ENCODE data around the gene HIBADH. TPM values are rescaled to one million over a fixed set of nuclear protein-coding genes. Genes with fewer than 3 reads are reported as not detected.

HIBADH gene
- total RNA-seq, 1 experiment from 2014 or later = 42.0 TPM

DNA sequence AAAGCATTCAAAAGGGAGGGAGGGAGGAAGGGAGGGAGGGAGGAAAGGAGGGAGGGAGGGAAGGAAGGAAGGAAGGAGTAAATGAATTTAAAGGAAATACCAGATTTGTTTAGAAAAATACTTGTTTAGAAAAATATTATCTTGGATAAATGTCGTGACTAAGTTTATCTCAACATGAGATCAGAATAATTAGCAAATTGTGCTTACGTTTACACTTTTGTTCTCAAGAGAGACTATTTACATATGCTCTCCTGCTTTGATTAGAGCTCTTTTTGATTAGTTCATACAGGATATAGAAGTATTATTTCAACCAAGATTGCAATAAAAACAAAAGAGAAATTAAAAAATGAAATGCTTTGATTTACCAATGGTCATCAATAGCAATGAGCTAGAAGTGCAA is 186.2 kb downstream of the HIBADH start:
- no peaks in the 10 kb centered on the region for H3K27me3 ChIP-seq (ENCODE audit: control insufficient read depth, insufficient read depth, low read length)
- H3K4me3 ChIP-seq (ENCODE audit: insufficient read depth, low read depth, low read length) = no peak overlapping the region
- DNase-seq = no peak
- H3K36me3 ChIP-seq (replicated peaks; ENCODE audit: control insufficient read depth, insufficient read depth, low read length) = no peaks in the 10 kb centered on the region

Other genes starting within 250 kb of the HIBADH start
- 51.6 and 62.2 TPM in 2 replicates for gene TAX1BP1, start 77.3 kb upstream of the HIBADH start, total RNA-seq (2014; rRNA removed; shearing (Covaris generic))

Measured in H7 (cell line).